ENCODE results near the gene MRM3. TPM values are rescaled to one million over a fixed set of nuclear protein-coding genes. Genes with fewer than 3 reads are reported as not detected.

MRM3 gene
- total RNA-seq, 1 donor from 2014 or later, result 8.3 TPM

DNA sequence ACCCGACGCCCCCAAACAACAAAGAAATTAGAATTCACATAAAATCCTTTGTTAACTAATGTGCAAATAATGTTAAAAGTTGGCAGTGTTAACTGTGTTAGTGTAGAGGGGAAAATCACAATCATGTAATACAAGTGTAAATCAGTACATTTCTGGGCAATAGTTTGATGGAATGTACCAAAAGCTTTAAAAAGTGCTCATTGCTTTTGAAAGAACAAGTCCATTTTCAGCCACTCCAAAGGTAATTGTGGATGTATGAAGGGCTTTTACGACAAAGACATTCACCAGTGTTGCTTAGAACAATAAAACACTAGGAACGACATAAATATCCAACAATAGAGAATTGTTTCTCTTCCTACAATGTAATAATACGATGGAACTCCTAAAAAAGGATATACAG lies 9.1 kb upstream of the MRM3 start:
- H3K36me3 Mint-ChIP-seq (ENCODE audit: low read depth, unreplicated experiment), result peaks cover 31% of the 10 kb centered on the region
- H3K36me3 ChIP-seq (ENCODE audit: insufficient read depth, low read length), result peaks cover 49% of the 10 kb centered on the region
- no peaks in the 10 kb centered on the region for H3K79me2 ChIP-seq (ENCODE audit: insufficient read depth, low read length)
- peaks cover 7% of the 10 kb centered on the region for H4K20me1 ChIP-seq (ENCODE audit: insufficient read depth, low read length)
- H3K4me3 ChIP-seq (ENCODE audit: insufficient read depth, low read depth, low read length), result no peak overlapping the region
- H3K27me3 Mint-ChIP-seq (ENCODE audit: low read depth, unreplicated experiment), result no peaks in the 10 kb centered on the region
- no peak for DNase-seq (ENCODE audit: low read depth)
- TF ChIP-seq, protein P1, sequence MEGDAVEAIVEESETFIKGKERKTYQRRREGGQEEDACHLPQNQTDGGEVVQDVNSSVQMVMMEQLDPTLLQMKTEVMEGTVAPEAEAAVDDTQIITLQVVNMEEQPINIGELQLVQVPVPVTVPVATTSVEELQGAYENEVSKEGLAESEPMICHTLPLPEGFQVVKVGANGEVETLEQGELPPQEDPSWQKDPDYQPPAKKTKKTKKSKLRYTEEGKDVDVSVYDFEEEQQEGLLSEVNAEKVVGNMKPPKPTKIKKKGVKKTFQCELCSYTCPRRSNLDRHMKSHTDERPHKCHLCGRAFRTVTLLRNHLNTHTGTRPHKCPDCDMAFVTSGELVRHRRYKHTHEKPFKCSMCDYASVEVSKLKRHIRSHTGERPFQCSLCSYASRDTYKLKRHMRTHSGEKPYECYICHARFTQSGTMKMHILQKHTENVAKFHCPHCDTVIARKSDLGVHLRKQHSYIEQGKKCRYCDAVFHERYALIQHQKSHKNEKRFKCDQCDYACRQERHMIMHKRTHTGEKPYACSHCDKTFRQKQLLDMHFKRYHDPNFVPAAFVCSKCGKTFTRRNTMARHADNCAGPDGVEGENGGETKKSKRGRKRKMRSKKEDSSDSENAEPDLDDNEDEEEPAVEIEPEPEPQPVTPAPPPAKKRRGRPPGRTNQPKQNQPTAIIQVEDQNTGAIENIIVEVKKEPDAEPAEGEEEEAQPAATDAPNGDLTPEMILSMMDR (IDR thresholded peaks at IDR 0.05; ENCODE audit: insufficient read depth, low read depth, low read length), result no peak
- TF ChIP-seq EZH2 (IDR thresholded peaks at IDR 0.05; ENCODE audit: insufficient read depth, low read length), result no peak
- no peak for FAIRE-seq
- H3K4me3 Mint-ChIP-seq (ENCODE audit: unreplicated experiment), result no peak overlapping the region
- no peak overlapping the region for H3K4me2 ChIP-seq (ENCODE audit: low read length)
- no peak overlapping the region for H3K27ac ChIP-seq (ENCODE audit: low read depth, low read length)
- no peaks in the 10 kb centered on the region for H3K27me3 ChIP-seq (ENCODE audit: insufficient read depth, low read length)
- no peak overlapping the region for H3K27ac Mint-ChIP-seq (ENCODE audit: unreplicated experiment)
- H3K9ac ChIP-seq (ENCODE audit: low read length), result no peak overlapping the region
- peaks cover 7% of the 10 kb centered on the region for H3K4me1 Mint-ChIP-seq (ENCODE audit: low read depth, unreplicated experiment)
- H3K4me1 ChIP-seq (ENCODE audit: insufficient read depth, low read length), result peaks cover 9% of the 10 kb centered on the region
- no peak overlapping the region for H2AFZ ChIP-seq (ENCODE audit: low read depth, low read length)
- no peaks in the 10 kb centered on the region for H3K9me3 Mint-ChIP-seq (ENCODE audit: unreplicated experiment)
- no peaks in the 10 kb centered on the region for H3K9me3 ChIP-seq (ENCODE audit: insufficient read depth, low read depth, low read length)

GRCh38 chr17:773467-774312 lies 8.5 kb upstream of the MRM3 start:
- DNase-seq (ENCODE audit: low read depth), result no peak
- Histone ChIP-seq H3K27me3 (ENCODE audit: insufficient read depth, low read length) (no peaks in the 10 kb centered on the region), H3K27ac (ENCODE audit: low read depth, low read length) (no peak overlapping the region), H3K79me2 (ENCODE audit: insufficient read depth, low read length) (peaks cover 3% of the 10 kb centered on the region), H3K36me3 (ENCODE audit: insufficient read depth, low read length) (peaks cover 56% of the 10 kb centered on the region), H3K4me2 (ENCODE audit: low read length) (peak overlapping the region; percentile 14), H3K9ac (ENCODE audit: low read length) (no peak overlapping the region), H3K4me3 (ENCODE audit: insufficient read depth, low read depth, low read length) (no peak overlapping the region), H3K9me3 (ENCODE audit: insufficient read depth, low read depth, low read length) (no peaks in the 10 kb centered on the region), H4K20me1 (ENCODE audit: insufficient read depth, low read length) (peaks cover 10% of the 10 kb centered on the region), H3K4me1 (ENCODE audit: insufficient read depth, low read length) (peaks cover 9% of the 10 kb centered on the region), H2AFZ (ENCODE audit: low read depth, low read length) (no peak overlapping the region)
- Mint-ChIP-seq H3K9me3 (ENCODE audit: unreplicated experiment) (no peaks in the 10 kb centered on the region), H3K4me3 (ENCODE audit: unreplicated experiment) (peak overlapping the region; percentile 31), H3K4me1 (ENCODE audit: low read depth, unreplicated experiment) (peaks cover 7% of the 10 kb centered on the region), H3K27me3 (ENCODE audit: low read depth, unreplicated experiment) (no peaks in the 10 kb centered on the region), H3K36me3 (ENCODE audit: low read depth, unreplicated experiment) (peaks cover 29% of the 10 kb centered on the region), H3K27ac (ENCODE audit: unreplicated experiment) (peak overlapping the region; percentile 44)
- TF ChIP-seq, protein P1 (IDR thresholded peaks at IDR 0.05; ENCODE audit: insufficient read depth, low read depth, low read length), result no peak
- TF ChIP-seq EZH2 (IDR thresholded peaks at IDR 0.05; ENCODE audit: insufficient read depth, low read length), result no peak
- no peak for FAIRE-seq

DNA sequence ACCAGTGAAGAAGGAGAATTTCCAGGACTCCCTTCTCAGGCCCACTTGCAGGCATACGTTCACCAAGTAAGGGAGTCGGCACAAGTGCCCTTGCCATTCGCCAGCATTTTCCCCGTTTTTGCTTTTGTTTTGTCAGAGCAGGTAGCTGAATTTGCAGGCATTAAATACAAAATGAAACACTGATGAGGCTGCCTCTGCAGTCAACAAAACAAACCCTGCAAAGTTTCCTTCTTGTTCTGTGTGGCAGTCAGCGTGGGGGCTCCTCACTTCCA lies 7.9 kb upstream of the MRM3 start:
- peaks cover 27% of the 10 kb centered on the region for H3K36me3 Mint-ChIP-seq (ENCODE audit: low read depth, unreplicated experiment)

More for the DNA sequence above, 7.9 kb upstream of the MRM3 start:
- H3K9ac ChIP-seq (ENCODE audit: low read length), result no peak overlapping the region
- H3K4me1 Mint-ChIP-seq (ENCODE audit: low read depth, unreplicated experiment), result peaks cover 7% of the 10 kb centered on the region
- DNase-seq (ENCODE audit: low read depth) (no peak), FAIRE-seq (no peak)
- H3K27me3 Mint-ChIP-seq (ENCODE audit: low read depth, unreplicated experiment), result no peaks in the 10 kb centered on the region
- H3K4me3 Mint-ChIP-seq (ENCODE audit: unreplicated experiment), result no peak overlapping the region
- peak overlapping the region; percentile 14 for H3K4me2 ChIP-seq (ENCODE audit: low read length)
- peaks cover 13% of the 10 kb centered on the region for H4K20me1 ChIP-seq (ENCODE audit: insufficient read depth, low read length)
- no peak overlapping the region for H3K27ac ChIP-seq (ENCODE audit: low read depth, low read length)
- no peaks in the 10 kb centered on the region for H3K9me3 ChIP-seq (ENCODE audit: insufficient read depth, low read depth, low read length)
- H3K9me3 Mint-ChIP-seq (ENCODE audit: unreplicated experiment), result no peaks in the 10 kb centered on the region
- peaks cover 5% of the 10 kb centered on the region for H3K79me2 ChIP-seq (ENCODE audit: insufficient read depth, low read length)
- H3K36me3 ChIP-seq (ENCODE audit: insufficient read depth, low read length), result peaks cover 57% of the 10 kb centered on the region
- H2AFZ ChIP-seq (ENCODE audit: low read depth, low read length), result no peak overlapping the region
- TF ChIP-seq EZH2 (IDR thresholded peaks at IDR 0.05; ENCODE audit: insufficient read depth, low read length), result no peak
- TF ChIP-seq, protein P1 (IDR thresholded peaks at IDR 0.05; ENCODE audit: insufficient read depth, low read depth, low read length), result no peak
- H3K4me1 ChIP-seq (ENCODE audit: insufficient read depth, low read length), result peaks cover 9% of the 10 kb centered on the region
- H3K27ac Mint-ChIP-seq (ENCODE audit: unreplicated experiment), result no peak overlapping the region
- no peak overlapping the region for H3K4me3 ChIP-seq (ENCODE audit: insufficient read depth, low read depth, low read length)
- H3K27me3 ChIP-seq (ENCODE audit: insufficient read depth, low read length), result no peaks in the 10 kb centered on the region
